Right lobe of liver (tissue), 6 donors: Measurements from ENCODE around the gene EIF6. TPM values are rescaled to one million over a fixed set of nuclear protein-coding genes. Genes with fewer than 3 reads are reported as not detected.
"Not testable (repeated sequence)": the region's sequence is repeated elsewhere in the genome, so short reads cannot be mapped to it uniquely, and the experiment has no call there.

Source experiments
- ATAC-seq, 4 donors: fragments of 200-7000 bp; cut with Tn5 transposase; one replicate each; pipeline ENCODE4 v1.9.1; 2020; ENCODE audit warnings: mild to moderate bottlenecking in 4 of 4, moderate library complexity in 4 of 4
- DNase-seq, 3 donors: peaks; one replicate each; pipeline ENCODE4 v3.0.0-alpha.2; 2020
- H3K27ac ChIP-seq, 3 donors: fragments of 200-600 bp; one replicate each; pipeline ENCODE4 v1.8.0; 2022
- H3K27me3 ChIP-seq, 2 donors: fragments of 200-600 bp; one replicate each; pipeline ENCODE4 v1.8.0; 2022
- H3K36me3 ChIP-seq, 4 donors: fragments of 200-600 bp; sonication (generic) in 1 of 4; one replicate each; pipeline versions ENCODE4 v1.5.1 to v1.8.0; 2017 to 2022; ENCODE audit warnings: control low read depth in 1 of 4
- H3K4me1 ChIP-seq, 4 donors: fragments of 200-600 bp; sonication (generic) in 1 of 4; one replicate each; pipeline versions ENCODE4 v1.5.1 to v1.8.0; 2017 to 2022; ENCODE audit warnings: control low read depth in 1 of 4
- H3K4me3 ChIP-seq, 3 donors: fragments of 200-600 bp; one replicate each; pipeline ENCODE4 v1.8.0; 2022
- H3K9me3 ChIP-seq, 4 donors: fragments of 200-600 bp; sonication (generic) in 1 of 4; one replicate each; pipeline versions ENCODE4 v1.5.1 to v1.8.0; 2017 to 2022; ENCODE audit warnings: control low read depth in 1 of 4
- CTCF ChIP-seq, 4 donors: fragments of 200-600 bp in 3 of 4; fragments of 450-650 bp in 1 of 4; IDR thresholded peaks; one replicate each; pipeline versions ENCODE4 v1.5.1 to v1.8.0; 2016 to 2022; ENCODE audit warnings: antibody characterized with exemption in 4 of 4, mild to moderate bottlenecking in 2 of 4
- POLR2A ChIP-seq: fragments of 450-650 bp; IDR thresholded peaks from one replicate; pipeline ENCODE4 v1.6.1; 2017; ENCODE audit warnings: antibody characterized with exemption, mild to moderate bottlenecking
- WGBS: methylation state at CpG from one replicate; pipeline ENCODE4 v1.1.6; 2018; ENCODE audit warnings: low coverage, low lambda C conversion rate; ENCODE audit not compliant: insufficient coverage; ENCODE audit errors: missing lambda C conversion rate; 5-methylcytosine and 5-hydroxymethylcytosine counted together
- intact Hi-C, 2 donors: fragments of 100-400 bp; cut with DNase I; formaldehyde crosslinking; loops; one replicate each; pipeline versions ENCODE4 v1.11.2 to v1.14.1; 2022
- total RNA-seq, 6 experiments: library from RNA; depleted of rRNA in 2 of 6; stranded (reverse); fragments of >200 nt in 2 of 6; fragmentation: NEBNext Ultra II Directional in 3 of 6; extraction: Animal tissue kit (Norgen Biotek cat#: 25700) in 3 of 6; gene quantifications; one replicate each; pipeline versions ENCODE4 v1.1.0 to v1.2.4, GENCODE V29; 2016 to 2023
- donor health status: DM: no; HTN: yes; CAD: no.
- donor health status: DM: no; HTN: no; CAD: no.
- donor health status: DM: no; HTN: no; CAD: no.
- donor health status: DM: no; HTN: yes; CAD: no.
- donor health status: DM: no; HTN: yes; CAD: no.

Gene EIF6
- total RNA-seq, 6 experiments from 2014 or later = 73.6 to 131 (median 83.3) TPM

- Histone ChIP-seq H3K4me3 (no peak overlapping the region), H3K4me1 (peaks cover 0 to 9% (median 0%) of the 10 kb centered on the region in 4 donors), H3K27ac (no peak overlapping the region), H3K27me3 (no peaks in the 10 kb centered on the region), H3K36me3 (no peaks in the 10 kb centered on the region), H3K9me3 (no peaks in the 10 kb centered on the region)
- DNase-seq (no peak), ATAC-seq (no peak)
- no peak for TF ChIP-seq CTCF (IDR thresholded peaks at IDR 0.05)
- no peak for TF ChIP-seq POLR2A
- intact Hi-C loops = no loop called here
- WGBS = 97% methylated on average over 11 of the region's 12 CpGs
Observed at GRCh38 chr20:35254448-35254999, 30.0 kb downstream of the EIF6 start.

GRCh38 chr20:35253010-35253409, 31.6 kb downstream of the EIF6 start:
- DNase-seq (no peak), ATAC-seq (no peak)
- intact Hi-C loops = no loop called here
- Histone ChIP-seq H3K4me3 (no peak overlapping the region), H3K4me1 (peaks cover 0 to 7% (median 0%) of the 10 kb centered on the region in 4 donors), H3K36me3 (no peaks in the 10 kb centered on the region), H3K27me3 (no peaks in the 10 kb centered on the region), H3K9me3 (no peaks in the 10 kb centered on the region), H3K27ac (no peak overlapping the region)
- WGBS = 62% methylated on average over 2 of the region's 3 CpGs
- TF ChIP-seq POLR2A (no peak), CTCF (IDR thresholded peaks at IDR 0.05) (no peak)

GRCh38 chr20:35252598-35252997, 32.0 kb downstream of the EIF6 start:
- H3K9me3 ChIP-seq, H3K27me3 ChIP-seq, DNase-seq, ATAC-seq, H3K36me3 ChIP-seq, intact Hi-C loops, H3K4me3 ChIP-seq, H3K4me1 ChIP-seq, H3K27ac ChIP-seq: not testable (repeated sequence)
- 92% methylated on average over 1 of the region's 2 CpGs for WGBS

GRCh38 chr20:35252037-35252461, 32.5 kb downstream of the EIF6 start:
- WGBS = 65% methylated on average over 2 of the region's 2 CpGs
- no peaks in the 10 kb centered on the region for H3K9me3 ChIP-seq

GRCh38 chr20:35251613-35251940, 33.0 kb downstream of the EIF6 start:
- H3K36me3 ChIP-seq = no peaks in the 10 kb centered on the region
- WGBS = no CpG with 5 or more reads among the region's 2 CpGs
- H3K27ac ChIP-seq = no peak overlapping the region
- intact Hi-C loops = no loop called here
- TF ChIP-seq POLR2A = no peak
- DNase-seq (no peak), ATAC-seq (no peak)
- no peak overlapping the region for H3K4me3 ChIP-seq
- H3K9me3 ChIP-seq = no peaks in the 10 kb centered on the region
- no peaks in the 10 kb centered on the region for H3K27me3 ChIP-seq
- H3K4me1 ChIP-seq = no peaks in the 10 kb centered on the region

More at GRCh38 chr20:35252037-35252461, 32.5 kb downstream of the EIF6 start:
- no peaks in the 10 kb centered on the region for H3K4me1 ChIP-seq
- no peak overlapping the region for H3K27ac ChIP-seq
- intact Hi-C loops = no loop called here
- no peaks in the 10 kb centered on the region for H3K36me3 ChIP-seq
- peak in 3 of 4 donors; percentile 20 to 21 (median 21) for ATAC-seq
- H3K27me3 ChIP-seq = no peaks in the 10 kb centered on the region
- no peak overlapping the region for H3K4me3 ChIP-seq
- no peak for DNase-seq
- TF ChIP-seq POLR2A (no peak), CTCF (IDR thresholded peaks at IDR 0.05) (no peak)
